Activated CD4-positive, alpha-beta T cell treated with anti-CD3 and anti-CD28 coated beads, Interleukin-2, amount 10 ng/mL, durations not matched to agents 24 days and 14 days (primary cell): Measurements from ENCODE around the gene NOP16. TPM values are rescaled to one million over a fixed set of nuclear protein-coding genes. Genes with fewer than 3 reads are reported as not detected.
A peak's percentile ranks its signal among the peaks of the same experiment; 100 is the strongest.

Experiments used
- DNase-seq: peaks from one replicate; pipeline ENCODE4 v3.0.0; 2022
- H3K27ac Mint-ChIP-seq: one replicate; pipeline ENCODE4 v1.8.0; 2022; ENCODE audit warnings: mild to moderate bottlenecking, mixed read lengths
- H3K27me3 Mint-ChIP-seq: one replicate; pipeline ENCODE4 v1.8.0; 2022; ENCODE audit warnings: mixed read lengths
- H3K36me3 Mint-ChIP-seq: one replicate; pipeline ENCODE4 v1.8.0; 2022; ENCODE audit warnings: low read depth, mild to moderate bottlenecking, mixed read lengths
- H3K4me1 Mint-ChIP-seq: one replicate; pipeline ENCODE4 v1.8.0; 2021; ENCODE audit warnings: mixed read lengths
- H3K4me3 Mint-ChIP-seq: one replicate; pipeline ENCODE4 v1.8.0; 2022; ENCODE audit warnings: mild to moderate bottlenecking, moderate library complexity, mixed read lengths
- H3K9me3 Mint-ChIP-seq: one replicate; pipeline ENCODE4 v1.8.0; 2021; ENCODE audit warnings: mixed read lengths
- intact Hi-C: fragments of 100-400 bp; cut with micrococcal nuclease; formaldehyde crosslinking; loops from one replicate; pipeline ENCODE4 v1.15.1; 2023
- total RNA-seq: library from RNA; stranded (reverse); gene quantifications from 2 replicates; pipeline ENCODE4 v1.2.3, GENCODE V29; 2022

The NOP16 gene
- total RNA-seq, 1 donor from 2014 or later = 109 TPM

- Mint-ChIP-seq H3K36me3 (peaks cover 15% of the 10 kb centered on the region), H3K4me1 (peaks cover under 1% of the 10 kb centered on the region)
- intact Hi-C loops = no loop called here
These were observed 17.4 kb upstream of the NOP16 start for GRCh38 chr5:176405656-176406435.

DNA sequence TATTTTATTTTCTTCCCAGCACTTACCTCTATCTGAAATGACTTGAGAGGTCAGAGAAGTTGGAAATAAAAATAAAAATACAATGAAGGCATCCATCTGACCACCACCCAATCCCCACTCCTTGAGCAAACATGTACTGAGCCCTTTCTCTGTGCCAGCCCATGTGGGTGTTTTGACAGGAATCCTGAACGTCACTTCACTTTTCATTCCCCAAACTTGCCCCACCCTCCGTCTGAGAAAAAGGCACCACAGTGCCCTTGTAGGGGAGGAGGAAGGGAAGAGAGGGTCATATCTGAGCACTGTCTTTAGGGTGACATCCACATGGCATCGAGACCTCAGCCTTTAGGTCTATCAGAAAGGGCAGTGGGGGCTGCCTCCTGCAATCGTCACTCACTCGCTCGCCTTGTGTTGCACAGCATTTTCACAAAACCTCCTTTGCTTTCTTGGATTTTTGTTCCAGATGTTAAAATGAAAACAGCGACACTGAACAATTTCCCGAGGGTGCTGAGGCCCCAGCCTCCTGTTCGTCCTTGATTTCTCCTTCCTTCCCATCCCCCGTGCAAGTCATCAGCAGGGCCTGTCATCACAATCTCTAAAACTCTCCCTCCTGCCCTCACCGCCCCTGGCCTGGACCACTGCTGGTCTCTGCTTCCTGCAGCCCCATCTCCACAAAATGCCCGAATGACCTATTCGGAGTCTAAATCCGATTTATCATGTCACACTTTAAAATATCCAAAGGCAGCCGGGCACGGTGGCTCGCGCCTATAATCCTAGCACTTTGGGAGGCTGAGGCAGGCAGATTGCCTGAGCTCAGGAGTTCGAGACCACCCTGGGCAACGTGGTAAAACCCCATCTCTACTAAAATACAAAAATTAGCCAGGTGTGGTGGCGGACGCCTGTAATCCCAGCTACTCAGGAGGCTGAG is 13.1 kb upstream of the NOP16 start:
- H3K27me3 Mint-ChIP-seq = no peaks in the 10 kb centered on the region
- intact Hi-C loops = no loop called here

More at GRCh38 chr5:176405656-176406435, 17.4 kb upstream of the NOP16 start:
- no peaks in the 10 kb centered on the region for H3K9me3 Mint-ChIP-seq
- no peak overlapping the region for H3K27ac Mint-ChIP-seq
- H3K4me3 Mint-ChIP-seq = no peak overlapping the region
- no peaks in the 10 kb centered on the region for H3K27me3 Mint-ChIP-seq
- DNase-seq = no peak

DNA sequence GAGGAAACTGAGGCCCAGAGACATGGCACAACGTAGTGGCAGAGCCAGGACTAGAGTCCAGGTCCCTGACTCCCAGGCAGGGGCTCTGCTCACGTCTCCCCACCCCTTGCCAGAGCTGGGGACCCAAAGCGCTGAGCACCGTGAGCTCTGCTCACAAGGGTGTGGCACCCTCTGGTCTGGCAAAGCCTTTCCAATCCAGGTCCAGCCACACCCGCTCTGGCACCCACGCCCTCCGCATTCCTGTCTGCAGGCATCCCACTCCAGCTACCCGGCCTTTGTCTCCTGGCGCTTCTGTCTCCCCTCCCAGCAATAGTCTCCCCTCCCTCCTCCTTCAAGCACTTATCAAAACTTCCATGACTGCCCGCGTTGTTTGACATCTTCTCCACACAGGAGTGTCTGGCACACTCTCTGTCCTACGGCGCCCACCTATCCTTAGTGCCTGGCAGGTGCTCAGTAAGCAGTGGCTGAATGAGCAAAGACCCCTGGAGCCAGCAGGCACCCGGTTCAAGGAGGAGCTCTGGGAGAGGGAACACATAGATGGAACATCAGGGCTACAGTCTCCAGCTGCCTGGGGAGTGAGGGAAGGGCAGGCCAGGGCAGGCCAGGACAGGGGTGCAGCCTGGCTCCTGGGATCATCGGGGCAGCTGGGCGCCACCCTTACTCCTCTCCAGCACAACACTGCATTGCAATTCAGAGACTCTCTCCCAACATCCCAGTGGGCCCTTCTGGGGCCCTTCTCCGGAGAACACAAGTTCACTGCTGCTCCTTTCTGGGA is 12.2 kb upstream of the NOP16 start:
- no peak for DNase-seq
- Mint-ChIP-seq H3K4me1 (peaks cover 4% of the 10 kb centered on the region), H3K36me3 (peaks cover 15% of the 10 kb centered on the region), H3K27me3 (no peaks in the 10 kb centered on the region), H3K4me3 (no peak overlapping the region), H3K27ac (no peak overlapping the region), H3K9me3 (no peaks in the 10 kb centered on the region)
- intact Hi-C loops = no loop called here

More for the DNA sequence above, 13.1 kb upstream of the NOP16 start:
- Mint-ChIP-seq H3K9me3 (no peaks in the 10 kb centered on the region), H3K4me1 (peaks cover 4% of the 10 kb centered on the region), H3K27ac (no peak overlapping the region), H3K36me3 (peaks cover 20% of the 10 kb centered on the region), H3K4me3 (no peak overlapping the region)
- no peak for DNase-seq

- peaks cover 4% of the 10 kb centered on the region for H3K4me1 Mint-ChIP-seq
- intact Hi-C loops = no loop called here
- H3K36me3 Mint-ChIP-seq = peaks cover 19% of the 10 kb centered on the region
- no peak overlapping the region for H3K4me3 Mint-ChIP-seq
- H3K27me3 Mint-ChIP-seq = no peaks in the 10 kb centered on the region
- no peak for DNase-seq
- H3K9me3 Mint-ChIP-seq = no peaks in the 10 kb centered on the region
- H3K27ac Mint-ChIP-seq = no peak overlapping the region
These were observed 9.5 kb upstream of the NOP16 start for GRCh38 chr5:176397736-176398420.

GRCh38 chr5:176396330-176396729 is 7.9 kb upstream of the NOP16 start:
- Mint-ChIP-seq H3K36me3 (peaks cover 26% of the 10 kb centered on the region), H3K4me3 (no peak overlapping the region), H3K4me1 (peaks cover 4% of the 10 kb centered on the region), H3K27ac (no peak overlapping the region), H3K27me3 (no peaks in the 10 kb centered on the region), H3K9me3 (no peaks in the 10 kb centered on the region)
- intact Hi-C loops = no loop called here
- DNase-seq = no peak

GRCh38 chr5:176394881-176395675 is 6.7 kb upstream of the NOP16 start:
- Mint-ChIP-seq H3K9me3 (no peaks in the 10 kb centered on the region), H3K4me1 (peaks cover 4% of the 10 kb centered on the region), H3K4me3 (no peak overlapping the region), H3K27ac (no peak overlapping the region), H3K36me3 (peaks cover 33% of the 10 kb centered on the region), H3K27me3 (no peaks in the 10 kb centered on the region)
- DNase-seq = no peak
- intact Hi-C loops = no loop called here

DNA sequence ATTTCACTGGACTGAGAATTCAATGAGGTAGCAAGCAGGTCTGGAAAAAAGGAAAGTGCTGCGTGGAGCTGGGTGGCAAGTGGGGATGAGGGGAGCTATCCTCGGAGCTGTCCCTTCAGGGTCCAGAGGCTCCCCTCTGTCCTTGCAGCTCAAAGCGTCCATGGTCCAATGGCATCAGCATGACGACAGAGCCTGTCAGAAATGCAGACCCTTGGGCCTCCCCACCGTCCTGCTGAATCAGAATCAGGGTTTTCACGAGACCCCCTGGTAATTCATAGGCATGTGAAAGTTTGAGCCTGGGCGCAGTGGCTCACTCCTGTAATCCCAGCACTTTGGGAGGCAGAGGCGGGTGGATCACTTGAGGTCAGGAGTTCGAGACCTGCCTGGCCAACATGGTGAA is 5.7 kb upstream of the NOP16 start:
- peaks cover 6% of the 10 kb centered on the region for H3K4me1 Mint-ChIP-seq
- DNase-seq = no peak
- H3K27ac Mint-ChIP-seq = no peak overlapping the region
- peaks cover 38% of the 10 kb centered on the region for H3K36me3 Mint-ChIP-seq
- intact Hi-C loops = no loop called here
- no peaks in the 10 kb centered on the region for H3K9me3 Mint-ChIP-seq
- H3K27me3 Mint-ChIP-seq = no peaks in the 10 kb centered on the region
- H3K4me3 Mint-ChIP-seq = no peak overlapping the region

DNA sequence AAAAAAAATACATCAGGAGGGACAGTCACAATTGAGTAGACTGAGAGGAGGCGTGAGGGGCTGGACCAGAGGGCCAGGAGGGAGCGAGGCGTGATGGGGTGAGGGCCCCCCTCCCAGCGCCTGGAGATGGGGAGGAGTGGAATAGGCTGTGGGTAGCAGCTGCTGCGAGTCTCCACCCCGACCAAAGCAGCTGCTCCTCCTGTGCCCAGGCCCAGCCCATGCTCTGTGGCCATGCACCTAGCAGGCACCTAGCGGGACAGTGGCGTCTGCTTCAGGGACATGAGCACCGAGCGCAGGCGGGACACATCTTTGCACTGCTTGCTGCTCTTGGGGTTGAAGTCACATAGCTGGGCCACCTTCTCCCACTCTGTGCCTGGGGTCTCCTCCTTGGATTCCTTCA is 4.1 kb upstream of the NOP16 start:
- no peak overlapping the region for H3K27ac Mint-ChIP-seq
- H3K36me3 Mint-ChIP-seq = peaks cover 40% of the 10 kb centered on the region

GRCh38 chr5:176391999-176392398 is 3.6 kb upstream of the NOP16 start:
- Mint-ChIP-seq H3K4me3 (no peak overlapping the region), H3K4me1 (peaks cover 13% of the 10 kb centered on the region), H3K27me3 (no peaks in the 10 kb centered on the region), H3K36me3 (peaks cover 43% of the 10 kb centered on the region), H3K27ac (no peak overlapping the region), H3K9me3 (no peaks in the 10 kb centered on the region)
- DNase-seq = no peak
- intact Hi-C loops = no loop called here

More for the DNA sequence above, 4.1 kb upstream of the NOP16 start:
- intact Hi-C loops = no loop called here
- Mint-ChIP-seq H3K27me3 (no peaks in the 10 kb centered on the region), H3K9me3 (no peaks in the 10 kb centered on the region), H3K4me1 (peaks cover 10% of the 10 kb centered on the region), H3K4me3 (no peak overlapping the region)
- no peak for DNase-seq

GRCh38 chr5:176391479-176391878 is 3.1 kb upstream of the NOP16 start:
- Mint-ChIP-seq H3K36me3 (peaks cover 44% of the 10 kb centered on the region), H3K27me3 (no peaks in the 10 kb centered on the region), H3K4me1 (peaks cover 16% of the 10 kb centered on the region), H3K4me3 (no peak overlapping the region), H3K27ac (no peak overlapping the region), H3K9me3 (no peaks in the 10 kb centered on the region)
- no peak for DNase-seq
- intact Hi-C loops = no loop called here

DNA sequence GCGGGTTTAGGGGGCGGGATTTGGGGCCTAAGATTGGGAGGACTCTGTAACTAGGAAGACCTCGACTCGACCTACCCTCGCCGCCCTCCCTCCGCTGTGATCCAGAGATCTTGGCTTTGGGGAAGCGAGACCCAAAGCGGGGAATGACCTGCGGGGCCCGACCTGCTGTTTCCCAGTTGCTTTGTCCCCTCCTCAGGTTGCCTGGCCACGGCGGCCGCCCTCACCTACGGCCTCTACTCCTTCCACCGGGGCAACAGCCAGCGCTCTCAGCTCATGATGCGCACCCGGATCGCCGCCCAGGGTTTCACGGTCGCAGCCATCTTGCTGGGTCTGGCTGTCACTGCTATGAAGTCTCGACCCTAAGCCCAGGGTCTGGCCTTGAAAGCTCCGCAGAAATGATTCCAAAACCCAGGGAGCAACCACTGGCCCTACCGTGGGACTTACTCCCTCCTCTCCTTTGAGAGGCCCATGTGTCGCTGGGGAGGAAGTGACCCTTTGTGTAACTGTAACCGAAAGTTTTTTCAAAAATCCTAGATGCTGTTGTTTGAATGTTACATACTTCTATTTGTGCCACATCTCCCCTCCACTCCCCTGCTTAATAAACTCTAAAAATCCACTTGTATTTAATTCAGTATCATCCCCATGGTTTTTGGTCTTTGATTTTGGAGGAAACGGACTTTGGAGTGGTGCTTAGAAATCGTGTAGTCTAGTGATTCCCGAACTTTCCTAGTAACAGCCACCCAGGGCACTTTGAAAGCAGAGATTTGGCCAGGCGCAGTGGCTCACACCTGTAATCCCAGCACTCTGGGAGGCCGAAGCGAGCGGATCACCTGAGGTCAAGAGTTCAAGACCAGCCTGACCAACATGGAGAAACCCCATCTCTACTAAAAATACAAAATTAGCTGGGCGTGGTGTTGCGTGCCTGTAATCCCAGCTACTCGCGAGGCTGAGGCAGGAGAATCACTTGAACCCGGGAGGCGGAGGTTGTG is 1.0 kb upstream of the NOP16 start:
- intact Hi-C loops = loop anchor here (1.0 kb wide), 1 partner anchor 27 kb away; the partner anchor contains the start of gene CLTB
- H3K27ac Mint-ChIP-seq = peak overlapping the region; percentile 100
- H3K9me3 Mint-ChIP-seq = no peaks in the 10 kb centered on the region
- H3K4me3 Mint-ChIP-seq = peak overlapping the region; percentile 98
- no peaks in the 10 kb centered on the region for H3K27me3 Mint-ChIP-seq
- H3K36me3 Mint-ChIP-seq = peaks cover 58% of the 10 kb centered on the region
- H3K4me1 Mint-ChIP-seq = peaks cover 25% of the 10 kb centered on the region
- DNase-seq = no peak
